Omental fat pad (tissue), 4 donors: Measurements from ENCODE around the gene CCDC27. TPM values are rescaled to one million over a fixed set of nuclear protein-coding genes. Genes with fewer than 3 reads are reported as not detected.

Source experiments
- ATAC-seq: fragments of 150-250 bp; one replicate; pipeline ENCODE4 v1.9.1; 2016; ENCODE audit warnings: mild to moderate bottlenecking, moderate library complexity; ENCODE audit not compliant: low FRiP score
- DNase-seq: peaks from one replicate; pipeline ENCODE4 v3.0.0-alpha.2; 2019; ENCODE audit warnings: low spot score
- total RNA-seq, 4 donors: library from RNA; depleted of rRNA; stranded (reverse); fragments of >200 nt; gene quantifications; one replicate each; pipeline ENCODE4 v1.1.0, GENCODE V29; 2016
- TF ChIP-seq, protein P1 (sequence below), 3 donors: fragments of 450-650 bp; IDR thresholded peaks; one replicate each; pipeline ENCODE4 v1.5.1; 2016 to 2017; ENCODE audit warnings: antibody characterized with exemption in 3 of 3, mild to moderate bottlenecking in 3 of 3, moderate library complexity in 2 of 3

The CCDC27 gene
- total RNA-seq, 4 donors from 2014 or later = not detected

DNA sequence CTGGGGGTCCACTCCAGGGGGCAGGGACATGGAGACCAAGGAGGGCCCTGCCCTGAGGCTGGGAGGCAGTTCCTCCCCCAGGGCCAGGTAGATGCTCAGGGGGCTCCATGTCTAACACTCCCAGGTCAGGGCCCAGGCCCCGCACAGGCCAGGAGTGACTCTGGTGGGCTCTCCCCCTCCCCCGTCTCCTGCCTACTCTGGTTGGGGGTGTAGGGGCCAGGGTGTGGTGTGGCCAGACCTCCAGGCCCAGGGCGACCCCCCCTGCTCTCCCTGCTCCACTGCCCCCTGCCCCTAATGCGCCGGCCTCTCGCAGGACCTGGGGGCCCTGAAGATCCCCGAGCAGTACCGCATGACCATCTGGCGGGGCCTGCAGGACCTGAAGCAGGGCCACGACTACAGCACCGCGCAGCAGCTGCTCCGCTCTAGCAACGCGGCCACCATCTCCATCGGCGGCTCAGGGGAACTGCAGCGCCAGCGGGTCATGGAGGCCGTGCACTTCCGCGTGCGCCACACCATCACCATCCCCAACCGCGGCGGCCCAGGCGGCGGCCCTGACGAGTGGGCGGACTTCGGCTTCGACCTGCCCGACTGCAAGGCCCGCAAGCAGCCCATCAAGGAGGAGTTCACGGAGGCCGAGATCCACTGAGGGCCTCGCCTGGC lies 19.7 kb upstream of the CCDC27 start:
- TF ChIP-seq, protein P1, sequence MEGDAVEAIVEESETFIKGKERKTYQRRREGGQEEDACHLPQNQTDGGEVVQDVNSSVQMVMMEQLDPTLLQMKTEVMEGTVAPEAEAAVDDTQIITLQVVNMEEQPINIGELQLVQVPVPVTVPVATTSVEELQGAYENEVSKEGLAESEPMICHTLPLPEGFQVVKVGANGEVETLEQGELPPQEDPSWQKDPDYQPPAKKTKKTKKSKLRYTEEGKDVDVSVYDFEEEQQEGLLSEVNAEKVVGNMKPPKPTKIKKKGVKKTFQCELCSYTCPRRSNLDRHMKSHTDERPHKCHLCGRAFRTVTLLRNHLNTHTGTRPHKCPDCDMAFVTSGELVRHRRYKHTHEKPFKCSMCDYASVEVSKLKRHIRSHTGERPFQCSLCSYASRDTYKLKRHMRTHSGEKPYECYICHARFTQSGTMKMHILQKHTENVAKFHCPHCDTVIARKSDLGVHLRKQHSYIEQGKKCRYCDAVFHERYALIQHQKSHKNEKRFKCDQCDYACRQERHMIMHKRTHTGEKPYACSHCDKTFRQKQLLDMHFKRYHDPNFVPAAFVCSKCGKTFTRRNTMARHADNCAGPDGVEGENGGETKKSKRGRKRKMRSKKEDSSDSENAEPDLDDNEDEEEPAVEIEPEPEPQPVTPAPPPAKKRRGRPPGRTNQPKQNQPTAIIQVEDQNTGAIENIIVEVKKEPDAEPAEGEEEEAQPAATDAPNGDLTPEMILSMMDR (IDR thresholded peaks at IDR 0.05) = no peak
- no peak for ATAC-seq
- no peak for DNase-seq

DNA sequence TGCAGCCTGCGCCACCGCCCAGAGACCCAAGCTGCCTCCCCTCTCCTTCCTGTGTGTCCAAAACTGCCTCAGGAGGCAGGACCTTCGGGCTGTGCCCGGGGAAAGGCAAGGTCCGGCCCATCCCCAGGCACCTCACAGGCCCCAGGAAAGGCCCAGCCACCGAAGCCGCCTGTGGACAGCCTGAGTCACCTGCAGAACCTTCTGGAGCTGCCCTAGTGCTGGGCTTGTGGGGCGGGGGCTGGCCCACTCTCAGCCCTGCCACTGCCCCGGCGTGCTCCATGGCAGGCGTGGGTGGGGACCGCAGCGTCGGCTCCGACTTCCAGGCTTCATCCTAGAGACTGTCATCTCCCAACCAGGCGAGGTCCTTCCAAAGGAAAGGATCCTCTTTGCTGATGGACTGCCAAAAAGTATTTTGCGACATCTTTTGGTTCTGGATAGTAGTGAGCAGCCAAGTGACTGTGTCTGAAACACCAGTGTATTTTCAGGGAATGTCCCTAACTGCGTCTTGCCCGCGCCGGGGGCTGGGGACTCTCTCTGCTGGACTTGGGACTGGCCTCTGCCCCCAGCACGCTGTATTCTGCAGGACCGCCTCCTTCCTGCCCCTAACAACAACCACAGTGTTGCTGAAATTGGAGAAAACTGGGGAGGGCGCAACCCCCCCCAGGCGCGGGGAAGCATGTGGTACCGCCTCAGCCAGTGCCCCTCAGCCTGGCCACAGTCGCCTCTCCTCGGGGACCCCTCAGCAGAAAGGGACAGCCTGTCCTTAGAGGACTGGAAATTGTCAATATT lies 19.0 kb upstream of the CCDC27 start:
- no peak for ATAC-seq
- no peak for DNase-seq
- TF ChIP-seq, protein P1 (IDR thresholded peaks at IDR 0.05) = no peak

- DNase-seq (no peak), ATAC-seq (no peak)
- TF ChIP-seq, protein P1 (IDR thresholded peaks at IDR 0.05) = no peak
These were observed 18.2 kb upstream of the CCDC27 start for GRCh38 chr1:3733883-3734589.

DNA sequence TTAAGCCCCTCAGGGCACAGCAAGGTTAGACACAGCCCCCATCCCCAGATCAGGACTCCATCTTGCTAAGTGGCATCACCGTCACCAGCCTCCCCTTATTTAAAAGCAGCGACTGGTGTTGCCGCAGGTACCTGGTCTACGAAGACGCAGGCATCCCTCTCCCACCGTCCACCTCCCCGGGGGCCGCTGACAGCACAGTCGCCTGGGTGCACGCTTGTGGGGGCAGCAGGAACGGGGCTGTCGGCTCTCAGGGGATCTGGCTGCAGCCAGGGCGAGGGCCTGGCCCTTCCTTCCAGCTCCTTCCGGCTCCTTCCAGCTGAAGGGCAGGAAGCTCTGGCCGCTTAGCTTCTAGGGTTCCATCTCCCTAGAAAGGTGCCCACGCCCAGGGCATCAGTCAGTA lies 17.6 kb upstream of the CCDC27 start:
- TF ChIP-seq, protein P1 (IDR thresholded peaks at IDR 0.05) = no peak
- DNase-seq = no peak
- ATAC-seq = no peak

DNA sequence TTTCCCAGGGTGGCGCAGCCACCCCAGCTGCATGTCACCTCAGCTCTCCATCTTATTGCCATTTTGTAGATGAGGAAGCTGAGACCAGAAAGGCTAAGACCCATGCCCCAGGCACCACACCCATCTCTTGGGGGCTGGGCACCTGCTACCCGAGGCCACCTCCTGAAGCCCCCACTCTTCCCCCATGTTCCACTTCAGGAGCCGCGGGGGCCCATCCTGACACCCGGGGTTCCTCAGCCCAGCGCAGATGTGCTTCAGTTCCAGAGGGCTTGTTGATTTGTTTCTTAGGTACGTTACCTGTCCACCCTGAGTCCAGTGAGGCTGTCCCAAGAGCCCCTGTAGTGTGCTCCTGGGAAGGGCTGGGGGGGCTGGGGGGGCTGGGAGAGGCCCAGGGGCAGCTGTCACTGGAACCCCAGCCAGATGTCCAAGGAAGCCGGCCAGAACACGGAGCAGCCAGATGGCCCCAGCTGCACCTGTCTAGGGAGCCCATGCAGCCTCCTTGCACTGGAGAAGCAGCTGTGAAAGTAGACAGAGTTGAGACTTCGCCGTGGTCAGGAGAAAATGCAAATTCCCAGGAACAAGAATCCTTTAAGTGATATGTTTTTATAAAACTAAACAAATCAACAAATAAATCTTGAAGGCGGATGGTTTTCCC lies 17.1 kb upstream of the CCDC27 start:
- DNase-seq (no peak), ATAC-seq (no peak)
- TF ChIP-seq, protein P1 (IDR thresholded peaks at IDR 0.05) = no peak

DNA sequence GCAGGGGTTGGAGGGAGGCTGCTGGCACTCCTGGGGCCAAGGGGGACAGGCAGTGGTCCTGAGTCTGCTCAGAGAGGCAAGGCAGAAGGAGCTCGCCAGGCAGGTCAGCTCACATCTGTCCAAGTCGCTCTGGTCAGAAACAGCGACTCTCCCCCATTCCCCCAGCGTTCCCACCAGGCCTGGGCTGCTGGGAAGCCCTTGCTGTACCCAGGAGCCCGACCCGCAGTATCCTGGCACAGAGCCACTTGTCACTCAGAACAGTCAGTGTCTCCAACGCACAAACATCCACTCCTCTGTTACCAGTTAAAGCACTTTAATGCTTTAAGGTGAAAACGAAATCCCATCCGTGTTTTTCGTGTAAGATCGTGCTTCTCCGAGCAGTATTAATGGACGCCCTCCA lies 16.6 kb upstream of the CCDC27 start:
- no peak for DNase-seq
- no peak for ATAC-seq
- TF ChIP-seq, protein P1 (IDR thresholded peaks at IDR 0.05) = no peak
